GM12878 (cell line): ENCODE data around the gene RAB30.

ENCODE experiments used
- CEBPB ChIP-seq, 2 experiments: fragments of 150-350 bp in 1 of 2; IDR thresholded peaks; 2 replicates each; pipeline ENCODE4 v1.6.1; 2012 to 2014; ENCODE audit warnings: low read depth in 2 of 2, low read length in 2 of 2, borderline replicate concordance in 1 of 2, inconsistent platforms in 1 of 2
- EZH2 ChIP-seq: IDR thresholded peaks from 2 replicates; pipeline ENCODE4 v1.6.1; 2012; ENCODE audit warnings: low read depth, mild to moderate bottlenecking, control low read depth, inconsistent platforms, low read length, borderline replicate concordance; ENCODE audit not compliant: control insufficient read depth
- POLR2A ChIP-seq: IDR thresholded peaks from 2 replicates; pipeline ENCODE4 v1.6.1; 2011; ENCODE audit warnings: low read depth, mild to moderate bottlenecking, low read length
- ZNF217 ChIP-seq: fragments of 450-650 bp; IDR thresholded peaks from 2 replicates; pipeline ENCODE4 v1.6.1; 2017; ENCODE audit warnings: antibody characterized with exemption, mild to moderate bottlenecking
- TF ChIP-seq, protein P1 (sequence below): IDR thresholded peaks from 2 replicates; pipeline ENCODE4 v1.6.1; 2012; ENCODE audit warnings: mild to moderate bottlenecking, low read depth, low read length

DNA sequence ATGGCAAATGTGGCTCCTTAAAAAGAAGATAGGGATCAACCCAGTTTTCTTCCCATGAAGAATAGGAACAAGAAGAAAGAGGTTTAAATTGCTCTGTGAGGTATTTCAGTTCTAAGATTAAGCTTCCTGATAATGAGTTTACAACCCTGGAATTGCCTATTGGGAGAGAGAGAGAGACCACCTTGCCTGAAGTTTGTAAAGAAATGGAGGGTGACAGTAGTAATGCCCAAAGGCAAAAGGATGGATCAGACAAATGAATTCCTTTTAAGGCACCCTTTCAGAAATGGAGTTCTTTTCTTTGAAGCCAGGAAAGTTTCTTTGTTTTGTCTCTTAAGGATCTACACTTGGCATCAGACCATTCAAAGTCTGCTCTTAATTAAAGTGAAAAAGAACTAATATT lies 95.8 kb downstream of the RAB30 start:
- TF ChIP-seq EZH2, result no peak
- TF ChIP-seq ZNF217, result no peak
- TF ChIP-seq, protein P1, sequence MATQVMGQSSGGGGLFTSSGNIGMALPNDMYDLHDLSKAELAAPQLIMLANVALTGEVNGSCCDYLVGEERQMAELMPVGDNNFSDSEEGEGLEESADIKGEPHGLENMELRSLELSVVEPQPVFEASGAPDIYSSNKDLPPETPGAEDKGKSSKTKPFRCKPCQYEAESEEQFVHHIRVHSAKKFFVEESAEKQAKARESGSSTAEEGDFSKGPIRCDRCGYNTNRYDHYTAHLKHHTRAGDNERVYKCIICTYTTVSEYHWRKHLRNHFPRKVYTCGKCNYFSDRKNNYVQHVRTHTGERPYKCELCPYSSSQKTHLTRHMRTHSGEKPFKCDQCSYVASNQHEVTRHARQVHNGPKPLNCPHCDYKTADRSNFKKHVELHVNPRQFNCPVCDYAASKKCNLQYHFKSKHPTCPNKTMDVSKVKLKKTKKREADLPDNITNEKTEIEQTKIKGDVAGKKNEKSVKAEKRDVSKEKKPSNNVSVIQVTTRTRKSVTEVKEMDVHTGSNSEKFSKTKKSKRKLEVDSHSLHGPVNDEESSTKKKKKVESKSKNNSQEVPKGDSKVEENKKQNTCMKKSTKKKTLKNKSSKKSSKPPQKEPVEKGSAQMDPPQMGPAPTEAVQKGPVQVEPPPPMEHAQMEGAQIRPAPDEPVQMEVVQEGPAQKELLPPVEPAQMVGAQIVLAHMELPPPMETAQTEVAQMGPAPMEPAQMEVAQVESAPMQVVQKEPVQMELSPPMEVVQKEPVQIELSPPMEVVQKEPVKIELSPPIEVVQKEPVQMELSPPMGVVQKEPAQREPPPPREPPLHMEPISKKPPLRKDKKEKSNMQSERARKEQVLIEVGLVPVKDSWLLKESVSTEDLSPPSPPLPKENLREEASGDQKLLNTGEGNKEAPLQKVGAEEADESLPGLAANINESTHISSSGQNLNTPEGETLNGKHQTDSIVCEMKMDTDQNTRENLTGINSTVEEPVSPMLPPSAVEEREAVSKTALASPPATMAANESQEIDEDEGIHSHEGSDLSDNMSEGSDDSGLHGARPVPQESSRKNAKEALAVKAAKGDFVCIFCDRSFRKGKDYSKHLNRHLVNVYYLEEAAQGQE, result no peak
- no peak for TF ChIP-seq CEBPB (IDR thresholded peaks at IDR 0.05; ENCODE audit: borderline replicate concordance in 1 of 2, low read depth in 2 of 2, low read length in 2 of 2)
- no peak for TF ChIP-seq POLR2A
